Heart right ventricle (tissue), 16 donors: Measurements from ENCODE around the gene BTBD9. TPM values are rescaled to one million over a fixed set of nuclear protein-coding genes. Genes with fewer than 3 reads are reported as not detected.

Experiments used
- ATAC-seq, 8 donors: fragments of 200-7000 bp; cut with Tn5 transposase; one replicate each; pipeline ENCODE4 v1.9.1; 2020; ENCODE audit warnings: mild to moderate bottlenecking in 8 of 8, moderate library complexity in 8 of 8, moderate number of reproducible peaks in 1 of 8
- DNase-seq, 2 donors: peaks; one replicate each; pipeline ENCODE4 v3.0.0-alpha.2; 2020
- H3K27ac ChIP-seq, 10 donors: fragments of 200-600 bp; sonication (generic) in 2 of 10; one replicate each; pipeline versions ENCODE4 v1.5.0 to v1.8.0; 2020 to 2022; ENCODE audit warnings: mild to moderate bottlenecking in 3 of 10
- H3K27me3 ChIP-seq, 7 donors: fragments of 200-600 bp; one replicate each; pipeline ENCODE4 v1.8.0; 2021 to 2022; ENCODE audit warnings: mild to moderate bottlenecking in 2 of 7
- H3K36me3 ChIP-seq, 9 donors: fragments of 200-600 bp; sonication (generic) in 1 of 9; one replicate each; pipeline versions ENCODE4 v1.5.0 to v1.8.0; 2020 to 2022; ENCODE audit warnings: mild to moderate bottlenecking in 2 of 9
- H3K4me1 ChIP-seq, 9 donors: fragments of 200-600 bp; sonication (generic) in 1 of 9; one replicate each; pipeline versions ENCODE4 v1.5.0 to v1.8.0; 2020 to 2022; ENCODE audit warnings: mild to moderate bottlenecking in 4 of 9
- H3K4me3 ChIP-seq, 10 donors: fragments of 200-600 bp; sonication (generic) in 2 of 10; one replicate each; pipeline versions ENCODE4 v1.5.0 to v1.8.0; 2020 to 2022; ENCODE audit warnings: mild to moderate bottlenecking in 7 of 10, moderate library complexity in 2 of 10
- H3K9me3 ChIP-seq, 11 donors: fragments of 200-600 bp in 10 of 11; sonication (generic) in 2 of 11; one replicate each; pipeline versions ENCODE4 v1.5.0 to v1.8.0; 2013 to 2022; ENCODE audit warnings: mild to moderate bottlenecking in 2 of 11, control low read depth in 1 of 11, moderate library complexity in 1 of 11
- WGBS, 2 donors: extraction: QIAGEN DNeasy Blood & Tissue Kit; methylation state at CpG; one replicate each; pipeline ENCODE4 v1.1.7; 2013; ENCODE audit warnings: inconsistent platforms in 1 of 2; 5-methylcytosine and 5-hydroxymethylcytosine counted together
- intact Hi-C, 10 donors: fragments of 100-400 bp; cut with DNase I; formaldehyde crosslinking; loops; one replicate each; pipeline versions ENCODE4 v1.11.1 to v1.14.2; 2022
- polyA plus RNA-seq, 2 donors: library from polyadenylated mRNA; stranded (reverse); fragments of 200-250 nt; gene quantifications; one replicate each; pipeline ENCODE4 v1.2.3, GENCODE V29; 2013
- total RNA-seq, 10 donors: library from RNA; stranded (reverse); fragmentation: NEBNext Ultra II Directional in 3 of 10; extraction: Animal tissue kit (Norgen Biotek cat#: 25700) in 3 of 10; gene quantifications; one replicate each; pipeline versions ENCODE4 v1.2.1 to v1.2.4, GENCODE V29; 2021 to 2023
- TF ChIP-seq, protein P1 (sequence below), 9 donors: fragments of 200-600 bp; sonication (generic) in 2 of 9; IDR thresholded peaks; one replicate each; pipeline versions ENCODE4 v1.5.0 to v1.8.0; 2021 to 2022; ENCODE audit warnings: antibody characterized with exemption in 9 of 9, mild to moderate bottlenecking in 5 of 9, moderate library complexity in 1 of 9
- donor health status: Arrhythmogenic right ventricular cardiomyopathy.
- donor health status: ischemic (EF 13 %, LVEDD 7.1; RV severe dilation, severe dysfunction).
- donor health status: healthy with polysubstance abuse.
- donor health status: DM: no; HTN: yes; CAD: no.
- donor health status: DM: no; HTN: no; CAD: no.
- donor health status: ischemic (EF 25% LVEDD 6.9; RV normal size, moderate dysfunction).
- donor health status: ischemic (EF 25% LVEDD 5.7; RV mildly dilated, moderate dysfunction).
- donor health status: healthy.
- donor health status: DM: yes; HTN: yes; CAD: no.
- donor health status: Ischemic cardiomyopathy.
- donor health status: ischemic (EF 35%, LVEDD 5.7; RV mildly dilated, moderate dysfunction).
- donor health status: nonischemic (EF 11% LVEDD 7.7; RV severe dilation, severe dysfunction).
- donor health status: DM: yes; HTN: yes; CAD: no.
- donor health status: PGD.
- donor health status: ischemic (EF 29% LVEDD 5.4; RV normal size, mild dysfunction).
- donor health status: nonischemic (EF 23%, LVEDD 6.1; RV moderate dilation, normal function).

BTBD9 gene
- total and polyA plus RNA-seq, 12 donors, result 4.2 to 27.7 (median 18.3) TPM

DNA sequence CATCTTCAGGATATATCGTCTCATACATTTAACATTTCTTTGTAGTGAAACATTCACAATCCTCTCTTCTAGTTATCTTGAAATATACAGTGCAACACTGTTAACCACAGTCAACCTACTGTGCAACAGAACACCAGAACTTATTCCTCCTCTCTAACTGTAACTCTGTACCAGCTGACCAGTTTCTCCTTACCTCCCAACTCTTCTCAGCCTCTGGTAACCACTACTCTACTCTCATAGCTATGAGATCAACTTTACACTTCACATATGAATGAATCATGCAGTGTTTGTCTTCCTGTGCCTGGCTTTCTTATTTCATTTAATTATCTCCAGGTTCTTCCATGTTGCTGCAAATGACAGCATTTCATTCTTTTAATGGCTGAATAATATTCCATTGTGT lies 337.6 kb downstream of the BTBD9 start:
- peaks cover 0 to 20% (median 10%) of the 10 kb centered on the region in 9 donors for H3K4me1 ChIP-seq
- intact Hi-C loops, result no loop called here
- TF ChIP-seq, protein P1, sequence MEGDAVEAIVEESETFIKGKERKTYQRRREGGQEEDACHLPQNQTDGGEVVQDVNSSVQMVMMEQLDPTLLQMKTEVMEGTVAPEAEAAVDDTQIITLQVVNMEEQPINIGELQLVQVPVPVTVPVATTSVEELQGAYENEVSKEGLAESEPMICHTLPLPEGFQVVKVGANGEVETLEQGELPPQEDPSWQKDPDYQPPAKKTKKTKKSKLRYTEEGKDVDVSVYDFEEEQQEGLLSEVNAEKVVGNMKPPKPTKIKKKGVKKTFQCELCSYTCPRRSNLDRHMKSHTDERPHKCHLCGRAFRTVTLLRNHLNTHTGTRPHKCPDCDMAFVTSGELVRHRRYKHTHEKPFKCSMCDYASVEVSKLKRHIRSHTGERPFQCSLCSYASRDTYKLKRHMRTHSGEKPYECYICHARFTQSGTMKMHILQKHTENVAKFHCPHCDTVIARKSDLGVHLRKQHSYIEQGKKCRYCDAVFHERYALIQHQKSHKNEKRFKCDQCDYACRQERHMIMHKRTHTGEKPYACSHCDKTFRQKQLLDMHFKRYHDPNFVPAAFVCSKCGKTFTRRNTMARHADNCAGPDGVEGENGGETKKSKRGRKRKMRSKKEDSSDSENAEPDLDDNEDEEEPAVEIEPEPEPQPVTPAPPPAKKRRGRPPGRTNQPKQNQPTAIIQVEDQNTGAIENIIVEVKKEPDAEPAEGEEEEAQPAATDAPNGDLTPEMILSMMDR (IDR thresholded peaks at IDR 0.05), result no peak
- no peak overlapping the region for H3K27ac ChIP-seq
- DNase-seq (no peak), ATAC-seq (no peak)
- H3K9me3 ChIP-seq, result no peaks in the 10 kb centered on the region
- 97 to 99% methylated on average over 1 of the region's 1 CpG for WGBS, 2 donors
- no peaks in the 10 kb centered on the region for H3K36me3 ChIP-seq
- no peaks in the 10 kb centered on the region for H3K27me3 ChIP-seq
- H3K4me3 ChIP-seq, result no peak overlapping the region

DNA sequence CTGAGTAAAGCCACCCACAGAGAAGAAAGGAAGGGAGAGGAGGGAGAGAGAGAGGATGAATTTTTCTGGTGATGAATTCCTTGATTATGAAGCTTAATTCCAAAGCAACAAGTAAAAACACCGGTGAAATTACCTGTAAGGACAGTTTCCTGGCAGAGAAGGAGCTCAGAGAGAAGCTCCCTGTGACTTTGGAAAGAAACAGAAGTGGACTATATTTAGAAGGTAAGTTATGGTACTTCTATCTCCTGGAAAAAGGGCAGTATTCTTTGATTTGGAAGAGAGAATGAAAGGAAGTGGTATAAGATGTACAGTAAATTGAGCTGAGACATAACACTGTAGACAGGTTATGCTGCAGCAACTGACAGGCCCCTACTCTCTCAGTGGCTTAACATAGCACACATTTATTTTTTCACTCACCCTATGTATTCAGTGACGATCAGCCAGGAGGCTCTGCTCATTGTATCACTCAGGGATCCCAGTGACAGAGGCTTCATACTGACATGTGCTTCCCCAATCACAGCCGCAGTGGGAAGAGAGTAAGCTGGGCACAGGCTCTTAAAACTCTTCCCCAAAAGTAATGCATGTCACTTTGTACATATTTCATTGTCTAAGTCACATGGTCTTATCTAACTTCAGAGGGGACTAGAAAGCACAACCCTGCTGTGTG lies 349.5 kb downstream of the BTBD9 start:
- Histone ChIP-seq H3K27ac (peak overlapping the region in 4 of 10 donors; percentile 12 to 41 (median 28)), H3K9me3 (peaks cover 0 to 24% (median 7%) of the 10 kb centered on the region in 11 donors), H3K4me3 (no peak overlapping the region), H3K36me3 (peaks cover 0 to 12% (median 0%) of the 10 kb centered on the region in 9 donors), H3K27me3 (no peaks in the 10 kb centered on the region), H3K4me1 (peaks cover 0 to 15% (median 0%) of the 10 kb centered on the region in 9 donors)
- DNase-seq, result no peak
- intact Hi-C loops, result no loop called here
- 34 to 53% methylated on average over 3 of the region's 3 CpGs for WGBS, 2 donors
- ATAC-seq, result peak in 6 of 8 donors; percentile 40 to 90 (median 72)
- TF ChIP-seq, protein P1 (IDR thresholded peaks at IDR 0.05), result no peak

DNA sequence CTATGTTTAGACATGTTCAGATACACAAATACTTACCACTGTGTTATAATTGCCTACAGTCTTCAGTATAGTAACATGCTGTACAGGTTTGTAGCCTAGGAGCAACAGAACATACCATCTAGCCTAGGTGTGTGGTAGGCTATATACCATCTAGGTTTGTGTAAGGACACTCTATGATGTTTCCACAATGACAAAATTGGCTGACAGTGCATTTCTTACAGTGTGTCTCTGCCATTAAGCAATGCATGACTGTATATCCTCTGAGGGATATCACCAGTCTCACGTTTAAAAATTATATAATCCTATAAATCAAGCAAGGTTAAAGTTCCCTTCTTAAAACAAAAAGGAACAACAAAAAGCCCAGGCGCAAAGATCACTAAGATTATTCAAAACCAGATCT lies 352.2 kb downstream of the BTBD9 start:
- no peaks in the 10 kb centered on the region for H3K27me3 ChIP-seq
- H3K9me3 ChIP-seq, result peaks cover 0 to under 1% (median 0%) of the 10 kb centered on the region in 11 donors
- intact Hi-C loops, result no loop called here
- H3K4me1 ChIP-seq, result peaks cover 0 to 15% (median 0%) of the 10 kb centered on the region in 9 donors
- no peak overlapping the region for H3K4me3 ChIP-seq
- no peak overlapping the region for H3K27ac ChIP-seq
- DNase-seq (no peak), ATAC-seq (no peak)
- WGBS, 2 donors, result 94 to 95% methylated on average over 2 of the region's 2 CpGs
- peaks cover 0 to 12% (median 0%) of the 10 kb centered on the region in 9 donors for H3K36me3 ChIP-seq
- TF ChIP-seq, protein P1 (IDR thresholded peaks at IDR 0.05), result no peak

DNA sequence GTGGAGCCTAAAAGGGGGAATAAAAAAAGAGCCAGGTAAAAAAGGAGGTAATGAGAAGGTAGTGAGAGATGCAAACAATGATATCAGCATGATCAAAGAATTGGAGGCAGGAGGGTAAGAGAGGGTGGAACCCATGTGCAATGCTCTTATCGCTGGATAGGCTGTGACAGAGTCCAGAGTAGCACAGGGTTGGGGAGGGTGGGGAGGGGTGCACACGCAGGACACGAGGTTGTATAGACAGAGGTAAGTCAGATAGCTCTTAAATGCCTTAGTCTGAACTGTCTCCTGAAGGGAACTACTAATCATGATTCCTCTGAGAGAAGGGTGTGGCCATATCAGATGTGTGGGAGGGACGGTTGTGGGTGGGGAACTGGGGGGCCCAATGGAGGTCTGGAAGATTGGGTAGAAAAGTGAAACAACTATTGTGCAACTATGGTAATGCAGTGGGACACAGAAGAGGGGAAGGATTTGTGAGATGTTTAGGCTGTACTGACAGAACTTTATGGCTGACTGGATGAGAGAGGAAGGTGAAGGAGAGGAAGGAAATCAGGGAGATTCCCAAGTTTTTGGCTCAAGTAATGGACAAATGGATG lies 354.8 kb downstream of the BTBD9 start:
- no peak for ATAC-seq
- peaks cover 0 to 12% (median 0%) of the 10 kb centered on the region in 9 donors for H3K36me3 ChIP-seq
- H3K27ac ChIP-seq, result no peak overlapping the region
- intact Hi-C loops, result no loop called here
- peaks cover 0 to 16% (median 13%) of the 10 kb centered on the region in 9 donors for H3K4me1 ChIP-seq
- 87 to 88% methylated on average over 4 of the region's 4 CpGs for WGBS, 2 donors
- TF ChIP-seq, protein P1 (IDR thresholded peaks at IDR 0.05), result no peak
- DNase-seq, result no peak
- no peaks in the 10 kb centered on the region for H3K27me3 ChIP-seq
- no peaks in the 10 kb centered on the region for H3K9me3 ChIP-seq
- no peak overlapping the region for H3K4me3 ChIP-seq
